NB4 (cell line): ENCODE results near the gene ZNF101.
A peak's percentile ranks its signal among the peaks of the same experiment; 100 is the strongest.

ENCODE experiments used
- DNase-seq: peaks from one replicate; pipeline ENCODE4 v3.0.0; 2010; ENCODE audit warnings: low read depth
- H3K4me3 ChIP-seq: one replicate; pipeline ENCODE4 v1.5.1; 2011; ENCODE audit warnings: mild to moderate bottlenecking, low read depth, low read length, moderate library complexity
- CTCF ChIP-seq: IDR thresholded peaks from one replicate; pipeline ENCODE4 v1.5.1; 2012; ENCODE audit warnings: low read depth, low read length
- MAX ChIP-seq: IDR thresholded peaks from 2 replicates; pipeline ENCODE4 v1.6.1; 2011; ENCODE audit warnings: low read depth, low read length
- MYC ChIP-seq: IDR thresholded peaks from 2 replicates; pipeline ENCODE4 v1.6.1; 2011; ENCODE audit warnings: low read depth, low read length
- POLR2A ChIP-seq: IDR thresholded peaks from 2 replicates; pipeline ENCODE4 v1.6.1; 2011; ENCODE audit warnings: mild to moderate bottlenecking; ENCODE audit not compliant: insufficient read length; ENCODE audit errors: extremely low read depth

The ZNF101 gene

GRCh38 chr19:19626516-19627472, 41.8 kb upstream of the ZNF101 start:
- H3K4me3 ChIP-seq = no peak overlapping the region
- no peak for DNase-seq
- TF ChIP-seq CTCF = no peak
- no peak for TF ChIP-seq POLR2A
- no peak for TF ChIP-seq MAX

- TF ChIP-seq MAX (no peak), CTCF (no peak), MYC (no peak), POLR2A (no peak)
- DNase-seq = no peak
- no peak within 1 kb of the TSS for H3K4me3 ChIP-seq
Observed at GRCh38 chr19:19627621-19628500, 40.8 kb upstream of the ZNF101 start, which contains the start of gene LPAR2. TSS of gene LPAR2 (minus strand) at chr19:19628220. CDS start at chr19:19627275, 945 bp downstream.

- TF ChIP-seq MYC (peak; percentile 24; the same call in 1 of the 2 replicates), MAX (no peak)
- H3K4me3 ChIP-seq = no peak overlapping the region
- DNase-seq = peak; percentile 93
Observed at GRCh38 chr19:19628501-19629134, 40.0 kb upstream of the ZNF101 start.

- TF ChIP-seq POLR2A = no peak
- no peak for TF ChIP-seq MAX
- TF ChIP-seq CTCF = no peak
- no peak for TF ChIP-seq MYC
- DNase-seq = no peak
- H3K4me3 ChIP-seq = no peak overlapping the region
Observed at GRCh38 chr19:19630062-19630414, 38.6 kb upstream of the ZNF101 start.

GRCh38 chr19:19630426-19630825, 38.2 kb upstream of the ZNF101 start:
- DNase-seq = no peak
- TF ChIP-seq CTCF = no peak
- no peak for TF ChIP-seq MYC
- no peak for TF ChIP-seq MAX
- TF ChIP-seq POLR2A = no peak
- H3K4me3 ChIP-seq = no peak overlapping the region
